NCI-H2081 treated with DMSO at 0.1 percent for 48 hours (cell line): Measurements from ENCODE around the gene TSPAN17.

Experiments
- DNase-seq: peaks from one replicate; lab custom pipeline; 2025; lab: John Stamatoyannopoulos, UW

The TSPAN17 gene

GRCh38 chr5:176621661-176622079, 25.6 kb upstream of the TSPAN17 start:
- DNase-seq = no peak

DNA sequence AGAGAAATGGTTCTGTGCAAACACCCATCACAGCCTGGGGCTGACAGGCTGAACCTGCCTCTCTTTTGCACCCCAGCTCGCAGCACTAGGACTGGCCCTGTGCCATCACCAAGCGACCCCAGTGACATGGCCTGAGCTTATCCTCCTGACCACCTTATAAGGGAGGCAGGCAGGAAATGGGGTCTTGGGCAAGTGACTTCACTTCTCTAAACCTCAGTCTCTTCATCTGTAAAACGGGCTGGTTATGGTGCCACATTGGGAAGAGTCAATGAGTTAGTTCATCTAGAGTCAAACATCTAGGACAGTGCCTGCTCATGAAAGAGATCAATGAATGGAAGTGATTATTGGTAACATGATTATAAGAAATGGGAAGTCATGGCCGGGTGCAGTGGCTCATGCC, 23.1 kb upstream of the TSPAN17 start:
- DNase-seq = no peak

DNA sequence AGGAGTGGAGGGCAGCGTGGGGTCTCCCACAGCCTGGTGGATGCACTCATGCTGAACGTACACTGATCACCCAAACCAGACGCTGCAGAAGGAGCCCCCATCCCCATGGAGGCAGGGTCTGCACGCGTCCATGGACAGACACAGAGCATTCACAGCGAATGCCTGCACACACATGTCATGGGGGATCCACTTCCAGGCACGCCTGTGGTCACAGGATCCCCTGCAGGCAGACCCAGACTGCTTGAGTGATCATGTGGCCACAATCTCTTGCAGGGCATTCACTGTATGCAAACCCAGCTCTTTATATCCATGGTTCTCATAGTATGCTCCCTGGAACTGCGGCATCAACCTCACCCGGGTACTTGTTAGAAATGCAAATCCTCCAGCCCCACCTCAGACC, 22.3 kb upstream of the TSPAN17 start:
- DNase-seq = no peak

- DNase-seq = no peak
Observed at GRCh38 chr5:176625512-176625911, 21.8 kb upstream of the TSPAN17 start.

DNA sequence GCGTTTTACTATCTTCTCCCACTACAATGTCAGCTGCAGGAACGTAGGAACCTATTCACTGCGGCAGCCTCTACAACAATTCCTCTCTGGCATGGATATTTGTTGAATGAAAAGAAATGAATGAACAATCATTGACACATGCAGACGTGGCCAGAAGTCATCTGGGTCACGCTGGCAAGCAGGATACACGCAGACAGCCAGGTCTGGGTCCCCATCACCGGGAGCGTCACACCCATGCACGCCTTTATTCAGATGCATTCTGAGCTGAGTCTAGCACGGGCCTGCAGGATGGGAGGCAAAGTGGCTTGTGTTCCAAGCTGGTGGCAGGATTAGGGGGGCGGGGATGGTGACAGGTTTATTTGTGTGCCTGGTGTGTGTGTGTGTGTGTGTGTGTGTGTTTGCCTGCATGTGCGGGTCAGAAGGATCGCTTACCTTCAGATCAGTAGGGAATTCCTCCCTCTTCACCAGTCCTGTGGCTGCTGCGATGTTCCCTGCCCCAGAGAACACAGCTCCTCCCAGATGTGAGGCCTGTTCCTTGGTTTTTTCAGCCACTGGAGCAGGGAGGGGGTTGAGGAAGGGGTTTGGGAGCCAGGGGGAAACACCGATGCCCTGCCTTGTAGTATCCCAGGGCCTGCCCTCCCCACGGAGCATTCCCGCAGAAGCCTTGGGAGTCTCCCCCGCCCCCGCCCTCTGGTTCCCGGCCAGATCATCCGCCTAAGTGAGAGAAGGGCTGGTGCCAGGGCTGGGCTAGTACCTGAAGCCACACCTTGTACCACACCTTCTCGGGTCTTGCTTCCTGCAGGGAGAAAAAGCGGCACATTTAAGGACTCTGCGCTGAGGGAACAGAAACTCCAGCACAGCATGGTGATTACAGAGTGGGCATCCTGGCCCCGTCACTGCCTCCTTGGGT, 21.1 kb upstream of the TSPAN17 start:
- no peak for DNase-seq

GRCh38 chr5:176626876-176627236, 20.4 kb upstream of the TSPAN17 start:
- DNase-seq = no peak

DNA sequence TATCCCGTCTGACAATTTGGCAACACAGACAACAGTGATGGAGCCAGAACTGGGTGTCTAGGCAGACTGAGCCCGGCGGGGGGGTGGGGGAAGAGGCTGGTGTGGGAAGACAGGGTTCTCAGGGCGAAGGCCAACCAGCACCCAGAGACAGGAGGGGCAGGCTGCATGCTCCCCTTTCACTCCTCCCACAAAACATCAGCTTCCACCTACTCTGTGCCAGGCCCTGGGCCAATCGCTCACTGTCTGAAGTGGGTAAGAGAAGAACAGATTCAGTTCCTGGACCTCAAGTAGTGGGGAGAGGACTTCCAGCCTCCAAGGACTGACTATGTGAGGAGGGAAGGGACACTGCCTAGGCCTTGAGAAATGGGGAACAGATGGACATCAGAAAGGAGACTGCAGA, 19.7 kb upstream of the TSPAN17 start:
- no peak for DNase-seq

DNA sequence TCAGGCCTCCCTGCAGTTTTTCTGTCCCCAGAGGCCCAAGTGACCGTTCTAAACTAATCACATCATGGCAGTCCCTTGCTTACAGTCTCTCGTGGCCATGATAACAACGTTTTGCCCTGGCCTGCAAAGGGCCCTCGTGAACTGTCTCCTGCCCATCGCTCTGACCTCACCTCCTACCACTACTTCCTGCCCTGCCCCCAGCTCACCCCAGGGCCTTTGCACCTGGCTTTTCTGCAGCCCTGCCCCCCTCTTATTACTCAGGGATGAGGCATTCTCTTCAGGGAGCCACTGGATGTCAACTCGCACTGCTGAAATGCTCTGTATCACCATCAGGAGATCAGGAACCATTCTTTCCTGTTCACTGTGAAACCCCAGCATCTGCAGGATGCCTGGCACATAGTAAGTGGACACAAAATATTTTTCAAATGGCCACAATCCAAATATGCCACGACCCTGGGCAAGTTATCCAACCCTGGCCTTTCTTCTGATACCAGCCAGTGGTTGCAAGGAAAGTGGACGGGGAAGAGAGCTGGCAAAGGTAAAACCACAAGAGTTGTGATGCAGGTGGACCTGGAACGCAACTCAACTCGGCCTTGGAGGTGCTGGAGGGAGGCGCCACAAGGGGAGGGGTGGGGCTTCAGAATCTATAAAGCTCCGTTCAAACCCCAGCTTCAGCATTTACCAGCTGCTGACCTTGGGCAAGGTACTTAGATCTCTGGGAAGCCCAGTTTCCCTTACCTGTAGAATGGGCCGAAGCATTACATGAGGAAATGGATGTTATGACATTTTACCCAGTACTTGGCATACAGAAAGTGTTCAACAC, 18.7 kb upstream of the TSPAN17 start:
- no peak for DNase-seq

DNA sequence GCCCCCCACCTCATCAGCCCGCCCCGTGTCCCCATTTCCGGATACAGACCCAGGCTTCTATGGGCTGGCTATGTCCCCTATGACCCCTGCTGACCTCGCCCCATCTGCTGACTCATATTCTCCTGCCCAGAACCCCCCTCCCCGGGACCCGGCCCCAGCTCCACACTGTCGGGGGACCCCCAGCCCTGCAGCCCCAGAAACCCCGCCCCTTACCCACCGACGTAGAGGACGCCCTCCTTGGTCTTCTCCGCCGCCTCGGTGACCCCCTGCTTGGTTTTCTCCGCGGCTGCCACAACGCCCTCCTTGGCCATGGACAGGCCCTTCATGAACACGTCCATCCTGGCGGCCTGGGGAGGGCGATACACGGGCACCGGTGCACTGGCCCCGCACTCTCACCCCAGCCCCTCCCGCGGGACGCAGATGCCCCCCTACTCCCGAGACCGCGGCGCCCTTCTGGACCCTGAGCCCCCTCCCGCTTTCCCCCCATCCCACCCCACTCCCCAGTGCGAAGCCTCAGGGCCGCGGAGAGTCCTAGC, 17.9 kb upstream of the TSPAN17 start:
- DNase-seq = no peak

DNA sequence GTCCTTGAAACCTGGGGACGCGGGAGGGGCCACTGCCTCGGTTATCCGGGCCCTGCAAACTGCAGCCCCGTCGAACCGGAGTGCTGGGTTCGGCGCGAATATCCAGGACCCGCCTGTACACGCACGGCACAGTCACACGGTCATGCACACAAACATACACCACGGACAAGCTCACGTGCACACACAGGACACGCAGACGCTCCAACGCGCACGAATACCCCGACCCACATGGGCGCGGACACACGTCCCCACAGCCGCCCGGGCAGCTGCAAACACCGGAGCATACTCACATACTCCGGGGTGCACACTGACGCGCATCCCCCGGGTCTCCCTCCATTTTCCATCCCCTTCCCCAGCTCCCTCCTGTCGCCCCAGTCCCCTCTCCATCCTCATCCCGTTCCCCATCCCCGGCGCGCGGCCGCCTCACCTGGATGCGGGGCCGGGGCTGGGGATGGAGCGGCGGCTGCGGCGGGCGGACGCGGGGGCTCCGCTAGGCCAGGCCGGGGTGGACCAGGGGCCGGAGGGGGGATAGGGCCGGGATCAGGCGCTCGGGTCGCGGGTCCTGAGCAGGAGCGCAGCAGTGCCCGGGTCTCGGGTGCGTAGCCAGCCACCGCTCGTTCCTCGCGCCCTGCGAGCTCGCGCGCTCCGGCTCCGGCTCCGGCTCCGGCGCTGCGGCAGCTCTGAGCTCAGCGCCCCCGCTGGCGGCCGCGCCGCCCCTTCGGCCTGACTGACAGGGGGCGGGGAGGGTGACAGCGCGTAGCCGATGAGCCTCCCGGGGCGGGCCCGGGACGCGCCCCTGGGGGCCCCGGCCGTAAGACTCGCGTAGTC, 17.2 kb upstream of the TSPAN17 start, which contains the start of the genes EIF4E1B and SNCB:
Gene EIF4E1B, plus strand, starts transcription at position 823 of the 828 bp plus-strand sequence. CDS start 12,113 bp downstream, outside the sequence.
Gene SNCB, minus strand, starts transcription at position 682 of the 828 bp plus-strand sequence. CDS start 880 bp downstream, outside the sequence.
- DNase-seq = no peak

GRCh38 chr5:176630681-176631222, 16.5 kb upstream of the TSPAN17 start:
- DNase-seq = no peak

GRCh38 chr5:176631383-176632200, 15.7 kb upstream of the TSPAN17 start:
- DNase-seq = no peak

- no peak for DNase-seq
Observed at GRCh38 chr5:176632745-176633144, 14.5 kb upstream of the TSPAN17 start.

GRCh38 chr5:176633598-176633997, 13.7 kb upstream of the TSPAN17 start:
- no peak for DNase-seq

GRCh38 chr5:176636426-176636825, 10.9 kb upstream of the TSPAN17 start:
- no peak for DNase-seq

DNA sequence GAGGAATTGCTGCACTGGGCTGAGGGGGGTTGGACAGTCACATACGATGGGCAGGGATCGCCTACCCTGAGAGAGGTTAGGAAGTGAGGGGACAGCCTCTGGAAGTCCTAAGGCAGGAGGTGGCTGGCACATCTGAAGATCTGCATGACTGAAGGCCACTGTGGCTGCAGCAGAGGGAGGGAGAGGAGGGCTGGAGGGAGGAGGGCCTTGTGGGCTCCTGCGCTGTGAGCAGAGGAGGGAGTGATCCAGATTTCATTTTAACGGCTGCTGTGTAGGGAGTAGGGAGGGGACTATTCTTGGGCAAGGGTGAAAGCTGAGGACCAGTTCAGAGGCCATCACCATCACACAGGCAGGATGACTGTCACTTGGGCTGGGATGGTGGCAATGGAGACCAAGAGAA, 9.7 kb upstream of the TSPAN17 start:
- no peak for DNase-seq

GRCh38 chr5:176638437-176638836, 8.8 kb upstream of the TSPAN17 start:
- DNase-seq = no peak

- no peak for DNase-seq
Observed at GRCh38 chr5:176639208-176639607, 8.1 kb upstream of the TSPAN17 start.

- DNase-seq = no peak
Observed at GRCh38 chr5:176639981-176640380, 7.3 kb upstream of the TSPAN17 start.

DNA sequence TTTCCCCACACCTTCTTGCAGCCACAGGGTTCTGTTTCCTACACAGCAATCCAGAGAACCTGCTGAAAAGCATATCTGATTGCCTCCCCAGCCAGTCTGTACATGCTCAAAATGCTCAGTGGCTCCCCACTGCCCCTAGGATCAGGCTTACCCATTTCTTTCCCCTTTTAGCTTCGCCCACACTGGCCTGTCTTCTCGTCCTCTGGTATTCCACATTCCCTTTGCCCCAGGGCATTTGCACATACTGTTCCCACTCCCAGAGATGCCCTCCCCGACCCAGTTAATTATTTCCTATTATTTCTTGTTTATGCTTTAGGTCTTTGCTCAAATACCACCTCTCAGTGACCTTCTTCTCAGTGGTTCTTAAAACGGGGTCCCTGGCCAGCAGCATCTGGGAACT, 6.7 kb upstream of the TSPAN17 start:
- no peak for DNase-seq
